HepG2 (cell line): ENCODE data around the gene ZNF100. TPM values are rescaled to one million over a fixed set of nuclear protein-coding genes. Genes with fewer than 3 reads are reported as not detected.

Experiments
- AFF4 ChIP-seq: sonication (generic); formaldehyde crosslinking; IDR thresholded peaks from 2 replicates; pipeline ENCODE4 v1.4.0; 2020; ENCODE audit warnings: missing genetic modification reagents
- CBFB ChIP-seq: sonication (generic); formaldehyde crosslinking; IDR thresholded peaks from 2 replicates; pipeline ENCODE4 v1.4.0; 2020; ENCODE audit warnings: missing genetic modification reagents
- CEBPB ChIP-seq: IDR thresholded peaks from 2 replicates; pipeline ENCODE4 v1.6.1; 2011; ENCODE audit warnings: low read depth, low read length, improper control_type of control experiment, borderline replicate concordance
- MTERF4 ChIP-seq: sonication (generic); formaldehyde crosslinking; IDR thresholded peaks from 2 replicates; pipeline ENCODE4 v1.8.0; 2023; ENCODE audit warnings: mild to moderate bottlenecking, missing genetic modification reagents
- SAFB2 ChIP-seq: sonication (generic); formaldehyde crosslinking; IDR thresholded peaks from 2 replicates; pipeline ENCODE4 v1.5.1; 2020; ENCODE audit warnings: missing genetic modification reagents, low read depth, mild to moderate bottlenecking, borderline replicate concordance
- SNAI1 ChIP-seq: sonication (generic); formaldehyde crosslinking; IDR thresholded peaks from 2 replicates; pipeline ENCODE4 v1.5.0; 2020; ENCODE audit warnings: mild to moderate bottlenecking, missing genetic modification reagents, borderline replicate concordance
- ZFP90 ChIP-seq: sonication (generic); formaldehyde crosslinking; IDR thresholded peaks from 2 replicates; pipeline ENCODE4 v1.8.0; 2022; ENCODE audit warnings: missing genetic modification reagents, mild to moderate bottlenecking, inconsistent platforms, borderline replicate concordance
- ZNF142 ChIP-seq: sonication (generic); formaldehyde crosslinking; IDR thresholded peaks from 2 replicates; pipeline ENCODE4 v1.4.0; 2020; ENCODE audit warnings: missing genetic modification reagents
- ZNF564 ChIP-seq: sonication (generic); formaldehyde crosslinking; IDR thresholded peaks from 2 replicates; pipeline ENCODE4 v1.8.1; 2023; ENCODE audit warnings: mild to moderate bottlenecking, missing genetic modification reagents
- polyA plus RNA-seq, 8 experiments: library from polyadenylated mRNA; depleted of rRNA in 3 of 8; stranded (reverse) in 7 of 8; unstranded in 1 of 8; fragments of >200 nt; fragmentation: Illumina TruSeq in 4 of 8; extraction: Trizol in 4 of 8; gene quantifications; 2 replicates each; pipeline versions ENCODE4 v1.2.1 to v1.2.3, GENCODE V29; 2011 to 2016; ENCODE audit warnings: low read depth in 4 of 8, missing spikeins in 1 of 8, mixed read lengths in 1 of 8; ENCODE audit not compliant: insufficient read depth in 1 of 8
- total RNA-seq, 5 experiments: library from RNA; depleted of rRNA; stranded (reverse); fragments of >200 nt; fragmentation: Illumina TruSeq; extraction: Trizol; gene quantifications; 2 replicates each; pipeline ENCODE4 v1.2.3, GENCODE V29; 2016; ENCODE audit warnings: low read depth in 1 of 5
- TF ChIP-seq, protein P1 (sequence below): sonication (generic); formaldehyde crosslinking; IDR thresholded peaks from 2 replicates; pipeline ENCODE4; 2020; ENCODE audit warnings: missing genetic modification reagents, mild to moderate bottlenecking, borderline replicate concordance
- TF ChIP-seq, protein P2 (sequence below): sonication (generic); formaldehyde crosslinking; IDR thresholded peaks from 2 replicates; pipeline ENCODE4 v1.8.1; 2023; ENCODE audit warnings: mild to moderate bottlenecking, missing genetic modification reagents, borderline replicate concordance
- TF ChIP-seq, protein P3 (sequence below): sonication (generic); formaldehyde crosslinking; IDR thresholded peaks from 2 replicates; pipeline ENCODE4 v1.5.1; 2020; ENCODE audit warnings: mild to moderate bottlenecking, missing genetic modification reagents, moderate library complexity

Gene ZNF100
- total and polyA plus RNA-seq, 2 of the 13 experiments (the other 11 are each of a cell fraction or from before 2014, with no cell fraction given) = 2.5 to 11.4 TPM

DNA sequence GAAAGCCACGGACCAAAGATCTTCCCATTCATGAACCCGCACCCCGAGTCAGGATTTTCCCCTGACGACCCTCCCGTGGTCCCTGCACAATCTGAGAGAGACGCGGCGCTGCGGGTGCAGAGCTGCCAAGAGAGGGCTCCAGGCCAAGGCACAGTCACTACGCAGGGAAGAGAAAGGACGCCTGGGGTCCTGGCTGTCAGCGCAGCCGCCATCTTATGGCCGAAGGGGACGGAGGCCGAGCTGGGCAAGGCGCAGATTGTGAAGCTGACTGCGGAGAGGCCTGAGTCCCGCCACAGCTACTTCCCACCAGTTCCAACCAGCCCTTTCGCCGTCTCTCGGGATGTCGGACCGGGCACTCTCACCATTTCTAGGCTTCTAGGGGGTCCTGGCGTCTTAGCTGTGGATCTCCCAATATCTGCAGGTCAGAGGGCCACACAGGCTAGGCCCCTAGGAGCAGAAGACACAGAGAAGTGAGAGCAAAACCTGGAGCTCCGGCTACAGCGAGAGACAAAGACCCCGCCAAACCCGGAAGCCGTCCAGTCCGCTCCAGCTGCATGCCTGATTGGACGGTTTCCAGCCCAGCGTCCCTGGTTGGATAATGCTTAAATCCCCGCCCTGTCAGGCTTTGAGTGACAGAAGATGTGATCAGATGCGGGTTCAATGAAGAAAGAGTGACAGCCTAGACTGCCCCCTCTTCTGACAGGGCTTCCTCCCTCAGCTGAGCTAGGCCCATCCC is at the start of gene ZNF100 (continued):
- TF ChIP-seq, protein P1, sequence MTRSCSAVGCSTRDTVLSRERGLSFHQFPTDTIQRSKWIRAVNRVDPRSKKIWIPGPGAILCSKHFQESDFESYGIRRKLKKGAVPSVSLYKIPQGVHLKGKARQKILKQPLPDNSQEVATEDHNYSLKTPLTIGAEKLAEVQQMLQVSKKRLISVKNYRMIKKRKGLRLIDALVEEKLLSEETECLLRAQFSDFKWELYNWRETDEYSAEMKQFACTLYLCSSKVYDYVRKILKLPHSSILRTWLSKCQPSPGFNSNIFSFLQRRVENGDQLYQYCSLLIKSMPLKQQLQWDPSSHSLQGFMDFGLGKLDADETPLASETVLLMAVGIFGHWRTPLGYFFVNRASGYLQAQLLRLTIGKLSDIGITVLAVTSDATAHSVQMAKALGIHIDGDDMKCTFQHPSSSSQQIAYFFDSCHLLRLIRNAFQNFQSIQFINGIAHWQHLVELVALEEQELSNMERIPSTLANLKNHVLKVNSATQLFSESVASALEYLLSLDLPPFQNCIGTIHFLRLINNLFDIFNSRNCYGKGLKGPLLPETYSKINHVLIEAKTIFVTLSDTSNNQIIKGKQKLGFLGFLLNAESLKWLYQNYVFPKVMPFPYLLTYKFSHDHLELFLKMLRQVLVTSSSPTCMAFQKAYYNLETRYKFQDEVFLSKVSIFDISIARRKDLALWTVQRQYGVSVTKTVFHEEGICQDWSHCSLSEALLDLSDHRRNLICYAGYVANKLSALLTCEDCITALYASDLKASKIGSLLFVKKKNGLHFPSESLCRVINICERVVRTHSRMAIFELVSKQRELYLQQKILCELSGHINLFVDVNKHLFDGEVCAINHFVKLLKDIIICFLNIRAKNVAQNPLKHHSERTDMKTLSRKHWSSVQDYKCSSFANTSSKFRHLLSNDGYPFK (CRISPR knock-in tag) = peak; percentile 22; the same call in 1 of the 2 replicates
- TF ChIP-seq ZNF564 (CRISPR knock-in tag) (no peak), SAFB2 (no peak), CBFB (CRISPR knock-in tag) (no peak), CEBPB (no peak; the same call in 1 of the 2 replicates), SNAI1 (CRISPR knock-in tag) (peak; percentile 65; the same call in 1 of the 2 replicates), MTERF4 (no peak), ZNF142 (no peak), AFF4 (CRISPR knock-in tag) (no peak), ZFP90 (CRISPR knock-in tag) (no peak)
- TF ChIP-seq, protein P2, sequence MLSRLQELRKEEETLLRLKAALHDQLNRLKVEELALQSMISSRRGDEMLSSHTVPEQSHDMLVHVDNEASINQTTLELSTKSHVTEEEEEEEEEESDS (CRISPR knock-in tag) = no peak
- TF ChIP-seq, protein P3, sequence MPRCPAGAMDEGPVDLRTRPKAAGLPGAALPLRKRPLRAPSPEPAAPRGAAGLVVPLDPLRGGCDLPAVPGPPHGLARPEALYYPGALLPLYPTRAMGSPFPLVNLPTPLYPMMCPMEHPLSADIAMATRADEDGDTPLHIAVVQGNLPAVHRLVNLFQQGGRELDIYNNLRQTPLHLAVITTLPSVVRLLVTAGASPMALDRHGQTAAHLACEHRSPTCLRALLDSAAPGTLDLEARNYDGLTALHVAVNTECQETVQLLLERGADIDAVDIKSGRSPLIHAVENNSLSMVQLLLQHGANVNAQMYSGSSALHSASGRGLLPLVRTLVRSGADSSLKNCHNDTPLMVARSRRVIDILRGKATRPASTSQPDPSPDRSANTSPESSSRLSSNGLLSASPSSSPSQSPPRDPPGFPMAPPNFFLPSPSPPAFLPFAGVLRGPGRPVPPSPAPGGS (CRISPR knock-in tag) = no peak
